ENCODE data around the gene OR13F1. TPM values are rescaled to one million over a fixed set of nuclear protein-coding genes. Genes with fewer than 3 reads are reported as not detected.

Gene OR13F1
- total RNA-seq, 3 donors from 2014 or later (not counting 1 experiment from before 2014, with no cell fraction given), result not detected

DNA sequence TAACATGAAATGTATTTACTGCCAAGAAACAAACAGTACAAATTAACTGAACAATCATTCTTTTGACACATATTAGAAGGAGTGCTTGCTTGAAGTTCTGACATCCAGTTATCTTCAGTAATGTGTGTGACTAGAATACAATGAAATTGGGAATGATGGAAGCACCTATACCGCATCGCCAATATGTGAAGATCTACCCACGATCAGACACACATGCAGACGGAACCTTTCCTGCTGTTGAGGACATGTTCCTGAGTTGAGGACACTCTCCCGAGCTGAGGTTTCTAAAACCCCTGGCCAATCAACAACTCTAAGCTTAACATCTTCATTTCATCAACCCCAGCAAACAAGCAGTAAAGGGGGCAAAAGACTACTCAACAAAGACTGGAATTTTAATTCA, 32.7 kb downstream of the OR13F1 start, which contains the start of gene OR13C3:
OR13C3 (minus strand) TSS at position 101 of the 400 bp plus-strand sequence. CDS start 133 bp downstream, outside the sequence.
- no peaks in the 10 kb centered on the region for H3K9me3 ChIP-seq (ENCODE audit: control insufficient read depth, insufficient read depth, low read length)
- no peaks in the 10 kb centered on the region for H3K36me3 Mint-ChIP-seq
- no peaks in the 10 kb centered on the region for H3K27me3 Mint-ChIP-seq (ENCODE audit: low read depth in 2 of 2)
- intact Hi-C loops (cut with micrococcal nuclease), result no loop called here
- no peaks in the 10 kb centered on the region for H3K4me1 ChIP-seq (ENCODE audit: control insufficient read depth, insufficient read depth, low read length)
- no peaks in the 10 kb centered on the region for H3K4me1 Mint-ChIP-seq
- no peak within 1 kb of the TSS for H3K27ac ChIP-seq (ENCODE audit: low read length)
- DNase-seq, result no peak
- H3K27me3 ChIP-seq (ENCODE audit: control insufficient read depth, insufficient read depth, low read length), result no peaks in the 10 kb centered on the region
- no peak within 1 kb of the TSS for H3K4me3 ChIP-seq (ENCODE audit: low read length)
- TF ChIP-seq, protein P1, sequence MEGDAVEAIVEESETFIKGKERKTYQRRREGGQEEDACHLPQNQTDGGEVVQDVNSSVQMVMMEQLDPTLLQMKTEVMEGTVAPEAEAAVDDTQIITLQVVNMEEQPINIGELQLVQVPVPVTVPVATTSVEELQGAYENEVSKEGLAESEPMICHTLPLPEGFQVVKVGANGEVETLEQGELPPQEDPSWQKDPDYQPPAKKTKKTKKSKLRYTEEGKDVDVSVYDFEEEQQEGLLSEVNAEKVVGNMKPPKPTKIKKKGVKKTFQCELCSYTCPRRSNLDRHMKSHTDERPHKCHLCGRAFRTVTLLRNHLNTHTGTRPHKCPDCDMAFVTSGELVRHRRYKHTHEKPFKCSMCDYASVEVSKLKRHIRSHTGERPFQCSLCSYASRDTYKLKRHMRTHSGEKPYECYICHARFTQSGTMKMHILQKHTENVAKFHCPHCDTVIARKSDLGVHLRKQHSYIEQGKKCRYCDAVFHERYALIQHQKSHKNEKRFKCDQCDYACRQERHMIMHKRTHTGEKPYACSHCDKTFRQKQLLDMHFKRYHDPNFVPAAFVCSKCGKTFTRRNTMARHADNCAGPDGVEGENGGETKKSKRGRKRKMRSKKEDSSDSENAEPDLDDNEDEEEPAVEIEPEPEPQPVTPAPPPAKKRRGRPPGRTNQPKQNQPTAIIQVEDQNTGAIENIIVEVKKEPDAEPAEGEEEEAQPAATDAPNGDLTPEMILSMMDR (IDR thresholded peaks at IDR 0.05), result no peak
- no peak within 1 kb of the TSS for H3K27ac Mint-ChIP-seq
- 94% methylated on average over 5 of the region's 5 CpGs for WGBS (ENCODE audit: insufficient coverage)
- no peak within 1 kb of the TSS for H3K4me3 Mint-ChIP-seq
- ATAC-seq, result no peak
- H3K36me3 ChIP-seq (ENCODE audit: control insufficient read depth, insufficient read depth, low read length), result no peaks in the 10 kb centered on the region
- peaks cover 3 to 5% of the 10 kb centered on the region in 2 donors for H3K9me3 Mint-ChIP-seq

DNA sequence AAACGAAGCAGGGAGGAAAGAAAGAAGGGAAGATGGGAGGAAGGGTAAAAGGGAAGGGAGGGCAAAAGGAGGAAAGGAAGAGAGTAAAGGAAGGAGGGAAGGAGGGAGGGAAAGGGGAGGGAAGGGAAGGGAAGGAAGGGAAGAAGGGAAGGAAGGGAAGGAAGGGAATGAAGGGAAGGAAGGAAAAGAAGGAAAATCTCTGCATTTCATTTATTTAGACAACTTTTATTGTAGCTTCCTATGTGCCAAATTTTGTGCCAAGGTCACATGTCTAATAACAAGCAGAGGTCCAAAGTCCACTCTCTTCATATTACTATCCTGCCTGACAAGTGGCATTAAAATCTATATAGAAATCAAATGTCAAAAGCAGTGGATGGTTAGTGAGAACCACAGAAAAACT, 35.2 kb downstream of the OR13F1 start:
- Mint-ChIP-seq H3K27ac (no peak overlapping the region), H3K4me3 (no peak overlapping the region), H3K36me3 (no peaks in the 10 kb centered on the region), H3K27me3 (ENCODE audit: low read depth in 2 of 2) (no peaks in the 10 kb centered on the region), H3K9me3 (peaks cover 3 to 5% of the 10 kb centered on the region in 2 donors), H3K4me1 (no peaks in the 10 kb centered on the region)
- Histone ChIP-seq H3K4me3 (ENCODE audit: low read length) (no peak overlapping the region), H3K4me1 (ENCODE audit: control insufficient read depth, insufficient read depth, low read length) (no peaks in the 10 kb centered on the region), H3K27ac (ENCODE audit: low read length) (no peak overlapping the region), H3K36me3 (ENCODE audit: control insufficient read depth, insufficient read depth, low read length) (no peaks in the 10 kb centered on the region), H3K9me3 (ENCODE audit: control insufficient read depth, insufficient read depth, low read length) (no peaks in the 10 kb centered on the region), H3K27me3 (ENCODE audit: control insufficient read depth, insufficient read depth, low read length) (no peaks in the 10 kb centered on the region)
- DNase-seq, result no peak
- TF ChIP-seq, protein P1 (IDR thresholded peaks at IDR 0.05), result no peak
- ATAC-seq, result no peak
- intact Hi-C loops (cut with micrococcal nuclease), result no loop called here
- 41% methylated on average over 1 of the region's 1 CpG for WGBS (ENCODE audit: insufficient coverage)

- no peaks in the 10 kb centered on the region for H3K4me1 ChIP-seq (ENCODE audit: control insufficient read depth, insufficient read depth, low read length)
- Mint-ChIP-seq H3K4me3 (no peak overlapping the region), H3K27ac (no peak overlapping the region), H3K4me1 (no peaks in the 10 kb centered on the region), H3K27me3 (ENCODE audit: low read depth in 2 of 2) (no peaks in the 10 kb centered on the region), H3K36me3 (no peaks in the 10 kb centered on the region), H3K9me3 (peaks cover 2 to 6% of the 10 kb centered on the region in 2 donors)
- no peak overlapping the region for H3K27ac ChIP-seq (ENCODE audit: low read length)
- no peak overlapping the region for H3K4me3 ChIP-seq (ENCODE audit: low read length)
- no peak for ATAC-seq
- H3K36me3 ChIP-seq (ENCODE audit: control insufficient read depth, insufficient read depth, low read length), result no peaks in the 10 kb centered on the region
- 78% methylated on average over 4 of the region's 4 CpGs for WGBS (ENCODE audit: insufficient coverage)
- TF ChIP-seq, protein P1 (IDR thresholded peaks at IDR 0.05), result no peak
- H3K27me3 ChIP-seq (ENCODE audit: control insufficient read depth, insufficient read depth, low read length), result no peaks in the 10 kb centered on the region
- H3K9me3 ChIP-seq (ENCODE audit: control insufficient read depth, insufficient read depth, low read length), result no peaks in the 10 kb centered on the region
- intact Hi-C loops (cut with micrococcal nuclease), result no loop called here
- DNase-seq, result no peak
Measured at GRCh38 chr9:104544644-104545043, 40.6 kb downstream of the OR13F1 start.

GRCh38 chr9:104553261-104553660, 49.2 kb downstream of the OR13F1 start:
- H3K9me3 Mint-ChIP-seq, result peaks cover 10 to 15% of the 10 kb centered on the region in 2 donors
- Histone ChIP-seq H3K9me3 (ENCODE audit: control insufficient read depth, insufficient read depth, low read length) (no peaks in the 10 kb centered on the region), H3K27me3 (ENCODE audit: control insufficient read depth, insufficient read depth, low read length) (no peaks in the 10 kb centered on the region), H3K27ac (ENCODE audit: low read length) (no peak overlapping the region), H3K4me3 (ENCODE audit: low read length) (no peak overlapping the region), H3K4me1 (ENCODE audit: control insufficient read depth, insufficient read depth, low read length) (no peaks in the 10 kb centered on the region), H3K36me3 (ENCODE audit: control insufficient read depth, insufficient read depth, low read length) (no peaks in the 10 kb centered on the region)
- intact Hi-C loops (cut with micrococcal nuclease), result no loop called here
- H3K27me3 Mint-ChIP-seq (ENCODE audit: low read depth in 2 of 2), result no peaks in the 10 kb centered on the region
- DNase-seq (no peak), ATAC-seq (no peak)
- no CpG with 5 or more reads among the region's 1 CpG for WGBS (ENCODE audit: insufficient coverage)
- TF ChIP-seq, protein P1 (IDR thresholded peaks at IDR 0.05), result no peak
- H3K4me1 Mint-ChIP-seq, result no peaks in the 10 kb centered on the region
- H3K36me3 Mint-ChIP-seq, result peaks cover 7% of the 10 kb centered on the region
- no peak overlapping the region for H3K27ac Mint-ChIP-seq
- no peak overlapping the region for H3K4me3 Mint-ChIP-seq
